Midbrain (tissue), 1 donor: Measurements from ENCODE around the gene PCDHGA2.
"Not testable (repeated sequence)": the region's sequence is repeated elsewhere in the genome, so short reads cannot be mapped to it uniquely, and the experiment has no call there.

Source experiments
- DNase-seq: peaks from one replicate; lab custom pipeline; 2025; lab: John Stamatoyannopoulos, UW

The PCDHGA2 gene

GRCh38 chr5:141383345-141383744 lies 44.8 kb downstream of the PCDHGA2 start:
- DNase-seq, result no peak

- DNase-seq, result no peak
Measured at GRCh38 chr5:141384471-141385267, 46.1 kb downstream of the PCDHGA2 start.

DNA sequence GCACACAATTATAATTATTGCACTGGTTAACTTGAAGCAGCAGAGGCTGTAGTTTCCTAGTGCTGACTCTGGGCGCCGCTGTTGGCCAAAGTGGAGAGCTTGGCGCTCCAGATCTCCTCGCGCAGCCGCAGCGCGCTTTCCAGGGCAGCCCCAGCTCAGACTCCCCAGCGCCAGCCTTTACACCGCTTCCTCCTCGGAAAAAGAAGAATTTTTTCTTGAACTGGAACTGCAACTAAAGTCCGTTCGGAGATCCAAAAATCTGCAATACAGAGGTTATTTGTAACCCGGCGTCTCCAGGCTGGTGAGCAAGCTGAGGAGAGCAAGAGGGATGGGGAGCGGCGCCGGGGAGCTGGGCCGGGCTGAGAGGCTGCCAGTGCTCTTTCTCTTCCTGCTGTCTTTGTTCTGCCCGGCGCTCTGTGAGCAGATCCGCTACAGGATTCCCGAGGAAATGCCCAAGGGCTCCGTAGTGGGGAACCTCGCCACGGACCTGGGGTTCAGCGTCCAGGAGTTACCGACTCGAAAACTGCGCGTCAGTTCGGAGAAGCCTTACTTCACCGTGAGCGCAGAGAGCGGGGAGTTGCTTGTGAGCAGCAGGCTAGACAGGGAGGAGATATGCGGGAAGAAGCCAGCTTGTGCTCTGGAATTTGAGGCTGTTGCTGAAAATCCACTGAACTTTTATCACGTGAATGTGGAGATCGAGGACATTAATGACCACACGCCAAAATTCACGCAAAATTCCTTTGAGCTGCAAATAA lies 49.2 kb downstream of the PCDHGA2 start, which contains the start of gene PCDHGB4:
TSS of gene PCDHGB4 (plus strand) at position 142 of the 755 bp plus-strand sequence. CDS start at position 329, 187 bp downstream.
- not testable (repeated sequence) for DNase-seq

DNA sequence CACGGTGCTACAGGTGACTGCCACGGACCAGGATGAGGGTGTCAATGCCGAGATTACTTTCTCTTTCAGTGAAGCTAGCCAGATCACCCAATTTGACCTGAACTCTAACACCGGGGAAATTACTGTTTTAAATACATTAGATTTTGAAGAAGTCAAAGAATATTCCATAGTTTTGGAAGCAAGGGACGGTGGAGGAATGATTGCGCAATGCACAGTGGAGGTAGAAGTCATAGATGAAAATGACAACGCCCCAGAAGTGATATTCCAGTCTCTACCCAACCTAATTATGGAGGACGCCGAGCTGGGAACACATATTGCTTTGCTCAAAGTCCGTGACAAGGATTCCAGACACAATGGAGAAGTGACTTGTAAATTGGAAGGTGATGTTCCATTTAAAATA lies 50.1 kb downstream of the PCDHGA2 start:
- no peak for DNase-seq

- DNase-seq, result no peak
Measured at GRCh38 chr5:141389153-141390042, 50.8 kb downstream of the PCDHGA2 start.

- no peak for DNase-seq
Measured at GRCh38 chr5:141392429-141393198, 54.1 kb downstream of the PCDHGA2 start, which contains the start of gene PCDHGA8. Gene PCDHGA8, plus strand, starts transcription at chr5:141392633. Its CDS starts 181 bp downstream, at chr5:141392814.
